Breast epithelium (tissue), 3 donors: ENCODE results near the gene USP46.

ENCODE experiments used
- POLR2A ChIP-seq: fragments of 450-650 bp; IDR thresholded peaks from one replicate; pipeline ENCODE4 v1.6.1; 2016; ENCODE audit warnings: antibody characterized with exemption, mild to moderate bottlenecking, moderate library complexity
- POLR2AphosphoS5 ChIP-seq, 3 donors: sonication (generic); formaldehyde crosslinking; IDR thresholded peaks; one replicate each; pipeline ENCODE4 v1.6.1; 2017; ENCODE audit warnings: antibody characterized with exemption in 3 of 3
- TF ChIP-seq, protein P1 (sequence below), 3 donors: fragments of 450-650 bp; IDR thresholded peaks; one replicate each; pipeline ENCODE4 v1.5.1; 2016 to 2017; ENCODE audit warnings: antibody characterized with exemption in 3 of 3, mild to moderate bottlenecking in 3 of 3, moderate library complexity in 3 of 3

DNA sequence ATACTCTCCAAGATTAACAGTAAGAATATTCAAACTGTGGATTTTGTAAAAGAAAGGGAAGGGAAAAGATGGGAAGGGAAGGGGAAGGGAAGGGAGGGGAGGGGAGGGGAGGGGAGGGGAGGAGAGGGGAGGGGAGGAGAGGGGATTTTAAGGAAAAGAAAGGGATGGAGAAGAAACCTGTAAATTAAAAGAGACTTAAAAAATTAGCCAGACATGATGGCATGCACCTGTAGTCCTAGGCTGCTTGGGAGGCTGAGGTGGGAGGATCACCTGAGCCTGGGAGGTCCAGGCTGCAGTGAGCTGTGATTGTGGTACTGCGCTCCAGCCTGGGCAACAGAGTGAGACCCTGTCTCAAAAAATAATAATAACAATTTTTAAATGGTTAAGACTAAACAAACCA lies 83.7 kb downstream of the USP46 start:
- TF ChIP-seq, protein P1, sequence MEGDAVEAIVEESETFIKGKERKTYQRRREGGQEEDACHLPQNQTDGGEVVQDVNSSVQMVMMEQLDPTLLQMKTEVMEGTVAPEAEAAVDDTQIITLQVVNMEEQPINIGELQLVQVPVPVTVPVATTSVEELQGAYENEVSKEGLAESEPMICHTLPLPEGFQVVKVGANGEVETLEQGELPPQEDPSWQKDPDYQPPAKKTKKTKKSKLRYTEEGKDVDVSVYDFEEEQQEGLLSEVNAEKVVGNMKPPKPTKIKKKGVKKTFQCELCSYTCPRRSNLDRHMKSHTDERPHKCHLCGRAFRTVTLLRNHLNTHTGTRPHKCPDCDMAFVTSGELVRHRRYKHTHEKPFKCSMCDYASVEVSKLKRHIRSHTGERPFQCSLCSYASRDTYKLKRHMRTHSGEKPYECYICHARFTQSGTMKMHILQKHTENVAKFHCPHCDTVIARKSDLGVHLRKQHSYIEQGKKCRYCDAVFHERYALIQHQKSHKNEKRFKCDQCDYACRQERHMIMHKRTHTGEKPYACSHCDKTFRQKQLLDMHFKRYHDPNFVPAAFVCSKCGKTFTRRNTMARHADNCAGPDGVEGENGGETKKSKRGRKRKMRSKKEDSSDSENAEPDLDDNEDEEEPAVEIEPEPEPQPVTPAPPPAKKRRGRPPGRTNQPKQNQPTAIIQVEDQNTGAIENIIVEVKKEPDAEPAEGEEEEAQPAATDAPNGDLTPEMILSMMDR (IDR thresholded peaks at IDR 0.05), result no peak
- no peak for TF ChIP-seq POLR2A
- no peak for TF ChIP-seq POLR2AphosphoS5 (IDR thresholded peaks at IDR 0.05)
